GM18511 (cell line): Measurements from ENCODE around the gene GABRB3.

Experiments
- ATAC-seq: cut with Tn5 transposase; IDR thresholded peaks from one replicate; pipeline ENCODE4 v1.9.1; 2021; ENCODE audit warnings: mild to moderate bottlenecking, moderate library complexity; ENCODE audit not compliant: unreplicated experiment

Gene GABRB3

GRCh38 chr15:26772154-26773066 lies at the start of gene GABRB3:
GABRB3 (minus strand) TSS chr15:26773066.
- no peak for ATAC-seq

- ATAC-seq = no peak
Observed at GRCh38 chr15:26807517-26808427, 34.9 kb upstream of the GABRB3 start.

DNA sequence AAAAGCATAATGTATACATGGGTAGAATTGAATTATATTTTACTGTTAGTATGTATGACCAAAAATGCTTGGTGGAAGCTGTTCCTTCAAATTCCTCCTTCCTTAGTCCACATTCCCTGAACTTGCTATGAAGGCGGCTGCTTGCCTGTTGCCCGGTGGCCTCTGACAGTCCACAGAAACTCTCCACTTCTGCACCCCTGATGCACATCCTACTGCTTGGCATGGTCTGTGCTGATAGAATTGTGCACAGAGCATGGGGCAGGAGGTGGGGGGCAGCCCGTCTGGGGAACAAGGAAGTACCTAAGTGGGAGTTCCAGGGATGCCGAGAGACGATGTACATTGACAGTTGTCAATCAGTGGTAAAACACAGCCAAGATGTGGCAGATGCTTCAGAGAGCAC lies 33.7 kb upstream of the GABRB3 start:
- ATAC-seq = no peak

GRCh38 chr15:26806151-26806550 lies 33.3 kb upstream of the GABRB3 start:
- ATAC-seq = no peak

DNA sequence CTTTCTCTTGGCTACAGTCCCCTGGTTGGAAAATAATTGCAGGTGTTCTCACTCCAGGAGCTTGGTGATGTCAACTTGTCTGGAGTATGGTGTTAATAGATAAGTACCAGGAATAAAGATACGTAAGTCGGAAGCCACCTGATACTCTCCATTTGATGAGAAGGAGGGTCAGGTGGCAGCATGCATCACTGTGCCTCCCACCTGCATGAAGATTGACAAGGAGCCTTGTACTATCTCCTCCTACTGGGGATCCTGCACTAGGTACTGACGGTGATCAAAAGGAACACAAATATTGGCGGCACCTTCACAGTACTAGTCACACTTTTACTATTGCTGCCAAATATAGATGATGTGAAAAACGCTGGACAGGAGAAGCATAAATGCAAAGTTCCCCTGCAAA lies 32.6 kb upstream of the GABRB3 start:
- ATAC-seq = no peak

DNA sequence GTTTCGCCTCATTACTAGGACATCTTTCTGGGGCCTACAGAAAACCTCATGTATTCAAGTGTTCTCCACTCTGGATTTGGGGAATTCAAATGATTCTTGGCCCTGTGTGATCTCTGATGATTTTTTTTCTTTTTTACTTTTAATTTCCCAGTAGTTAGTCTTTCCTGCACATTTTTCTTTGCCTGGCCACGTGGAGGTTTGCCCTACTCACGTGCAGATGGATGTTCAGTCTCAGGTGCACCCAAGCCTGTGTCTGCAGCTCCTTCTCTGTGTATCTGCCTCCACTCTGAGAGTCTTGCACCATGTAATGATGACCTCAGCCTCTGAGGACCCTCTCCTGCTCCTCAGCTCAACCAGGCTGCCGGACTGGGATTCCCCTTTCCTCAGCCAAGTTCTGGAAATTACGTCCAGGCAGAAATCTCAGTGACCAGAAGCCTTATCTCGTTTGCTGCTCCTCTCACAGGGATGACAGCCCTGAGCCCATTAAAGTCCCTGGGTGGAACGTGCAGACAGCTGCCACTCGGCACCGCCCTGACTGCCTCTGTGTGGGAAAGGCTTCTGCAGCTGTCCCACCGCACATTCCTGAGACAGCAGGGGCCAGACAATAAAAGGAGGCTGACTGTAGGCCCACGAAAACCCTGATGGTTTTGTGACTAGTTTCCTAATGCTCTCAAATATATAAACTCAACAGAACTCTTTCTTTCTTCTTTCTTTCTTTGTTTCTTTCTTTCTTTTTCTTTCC lies 31.4 kb upstream of the GABRB3 start:
- ATAC-seq = no peak

DNA sequence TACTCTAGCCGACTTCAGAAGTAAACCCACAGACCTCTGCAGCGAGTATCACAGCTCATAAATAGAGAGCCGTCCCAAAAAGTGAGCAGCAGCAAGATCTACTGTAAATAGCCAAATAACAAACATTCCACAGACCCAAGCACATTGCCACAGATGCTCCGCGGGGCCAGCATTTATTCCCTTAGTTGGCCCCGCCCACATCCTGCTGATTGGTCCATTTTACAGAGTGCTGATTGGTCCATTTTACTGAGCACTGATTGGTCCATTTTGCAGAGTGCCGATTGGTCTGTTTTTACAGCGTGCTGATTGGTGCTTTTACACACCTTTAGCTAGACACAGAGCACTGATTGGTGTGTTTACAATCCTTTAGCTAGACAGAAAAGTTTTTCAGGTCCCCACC lies 17.3 kb upstream of the GABRB3 start:
- ATAC-seq = no peak

GRCh38 chr15:26781816-26782215 lies 8.9 kb upstream of the GABRB3 start:
- no peak for ATAC-seq

DNA sequence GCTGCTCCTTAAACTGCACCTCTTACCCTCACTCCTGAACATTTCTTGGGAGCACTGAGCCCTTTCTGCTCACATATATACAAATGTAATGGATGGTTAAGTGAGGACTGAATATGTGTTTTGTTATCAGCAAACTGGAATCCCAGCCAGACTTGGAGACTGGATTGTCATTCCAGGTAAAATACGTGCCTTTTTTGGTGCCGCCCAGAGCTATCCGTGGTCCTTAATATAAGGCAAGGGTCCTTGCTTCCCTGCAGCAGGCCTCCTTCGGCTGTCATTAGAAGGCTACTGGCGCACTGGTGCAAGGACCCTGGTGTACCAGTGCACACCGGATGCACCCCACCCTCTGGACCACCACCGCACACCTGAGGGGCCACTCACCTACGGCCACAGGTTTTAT lies 1.1 kb upstream of the GABRB3 start:
- ATAC-seq = no peak

DNA sequence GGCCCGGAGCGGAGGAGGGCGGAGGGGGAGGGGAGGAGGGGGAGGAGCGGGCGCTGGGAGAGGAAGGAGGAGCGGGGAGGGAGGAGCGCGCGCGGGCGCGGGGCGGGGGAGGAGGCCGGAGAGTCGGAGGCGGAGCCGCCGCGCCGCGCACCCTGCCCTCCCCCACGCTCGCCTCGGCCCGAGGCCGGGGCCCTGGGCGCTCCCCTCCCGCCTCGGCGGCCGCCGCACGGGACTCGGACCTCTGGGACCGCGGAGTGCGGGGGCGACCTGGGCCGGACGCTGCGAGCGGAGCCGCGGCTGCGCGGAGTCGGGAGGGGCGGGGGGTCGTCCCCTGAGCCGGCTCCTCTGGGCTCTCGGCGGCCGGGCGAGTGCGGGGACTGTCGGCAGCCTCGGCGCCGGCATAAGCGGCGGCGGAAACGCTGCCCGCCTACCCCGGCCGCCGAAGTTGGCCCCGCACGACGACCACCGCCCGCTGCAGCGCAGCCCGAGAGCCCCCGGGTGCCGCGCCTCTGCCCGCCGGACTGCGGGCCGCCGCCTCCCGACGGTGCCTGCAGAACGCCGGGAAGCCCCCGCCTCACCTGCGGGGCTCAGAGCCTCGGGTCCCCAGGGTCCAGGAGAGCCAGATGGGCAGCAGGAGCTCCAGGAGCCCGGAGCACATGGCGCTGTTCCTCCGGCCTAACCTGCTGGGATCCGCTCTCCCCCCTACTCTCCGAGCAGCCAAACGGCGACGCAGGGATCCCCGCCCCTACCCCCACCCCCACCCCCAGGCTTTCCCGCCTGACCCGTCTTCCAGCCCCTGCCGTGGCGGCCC lies 406 bp upstream of the GABRB3 start:
- ATAC-seq = no peak

GRCh38 chr15:26771578-26772153 lies 1.2 kb downstream of the GABRB3 start:
- no peak for ATAC-seq

GRCh38 chr15:26771168-26771567 lies 1.7 kb downstream of the GABRB3 start:
- ATAC-seq = no peak

DNA sequence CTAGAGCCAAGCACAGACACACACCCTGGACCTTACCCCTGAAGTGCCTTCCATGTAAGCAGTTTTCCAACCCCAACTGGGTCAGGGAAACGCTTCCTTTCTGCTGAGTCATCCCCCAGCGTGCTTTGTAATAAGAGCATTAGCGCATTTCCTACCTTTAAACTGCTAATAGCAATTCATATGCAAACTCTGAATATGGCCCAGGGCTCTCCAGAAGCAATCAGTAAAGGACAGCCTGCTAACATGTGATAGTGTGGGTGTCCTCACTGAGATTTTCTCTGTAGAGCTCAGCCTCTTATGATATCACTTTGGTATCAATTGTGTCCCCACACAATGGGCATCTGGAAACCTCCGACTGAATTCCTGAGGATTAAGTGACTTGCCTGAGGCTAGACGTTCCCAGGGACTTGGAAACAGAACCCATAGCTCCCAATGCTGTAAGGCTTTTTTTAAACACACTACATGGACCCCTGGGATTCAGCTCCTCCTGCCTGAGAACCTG lies 5.6 kb downstream of the GABRB3 start:
- no peak for ATAC-seq

DNA sequence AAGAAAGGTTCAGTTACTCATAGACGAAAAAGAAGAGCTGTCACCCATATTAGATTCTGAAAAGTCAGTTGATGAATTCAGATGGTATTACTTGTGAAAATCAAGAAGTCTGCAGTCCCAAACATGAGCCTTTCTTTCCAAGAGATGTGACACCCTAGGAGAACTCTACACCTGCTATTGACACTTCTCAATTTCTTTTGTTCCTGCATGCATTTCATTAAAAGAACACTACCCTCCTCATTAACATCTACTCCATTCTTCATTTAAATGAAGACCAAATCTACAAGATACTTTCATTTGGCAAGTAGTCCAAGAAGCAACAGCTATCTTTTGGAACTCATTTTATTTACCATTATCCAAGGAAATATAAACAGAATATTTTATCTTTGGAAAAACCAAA lies 6.6 kb downstream of the GABRB3 start:
- ATAC-seq = no peak

DNA sequence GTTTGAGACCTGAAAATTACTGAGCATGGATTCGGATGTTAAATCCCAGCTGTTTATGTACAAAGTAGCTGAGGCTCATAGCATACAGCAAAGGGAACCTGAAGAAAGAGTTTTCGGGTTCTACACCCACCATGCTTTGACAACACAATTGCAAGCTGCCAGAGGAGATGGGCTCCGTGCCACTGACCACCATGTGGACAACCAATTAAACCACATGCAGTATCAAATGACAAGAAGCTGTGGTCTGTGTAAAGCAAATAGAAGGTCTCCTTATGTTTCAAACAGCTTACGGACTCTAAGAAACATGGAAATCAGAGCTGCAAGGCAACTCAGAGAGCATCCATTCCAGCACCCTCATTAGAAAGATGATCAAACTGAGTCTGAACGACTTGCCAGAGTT lies 12.9 kb downstream of the GABRB3 start:
- no peak for ATAC-seq

DNA sequence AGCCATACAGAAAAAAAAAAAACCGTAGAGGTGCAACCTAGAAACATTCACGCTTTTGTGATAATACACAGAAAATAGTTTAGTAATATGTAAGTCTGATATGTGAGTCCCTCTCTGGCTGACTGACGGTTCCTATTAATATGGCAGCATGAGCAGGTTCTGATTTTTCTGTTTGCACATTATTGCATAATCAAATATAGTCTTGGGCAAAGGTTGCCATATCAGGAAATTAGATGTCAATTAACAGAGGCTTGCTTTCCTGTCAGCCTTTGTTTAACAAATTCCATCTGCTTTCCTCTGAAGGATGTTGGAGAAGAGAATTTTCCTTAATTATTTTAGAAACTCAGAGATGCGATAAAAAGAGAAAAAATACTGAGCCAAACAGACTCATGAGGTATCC lies 14.8 kb downstream of the GABRB3 start:
- ATAC-seq = no peak

- ATAC-seq = no peak
Observed at GRCh38 chr15:26757141-26757540, 15.7 kb downstream of the GABRB3 start.

GRCh38 chr15:26744894-26745293 lies 28.0 kb downstream of the GABRB3 start:
- ATAC-seq = no peak

- ATAC-seq = no peak
Observed at GRCh38 chr15:26739791-26740190, 33.1 kb downstream of the GABRB3 start.

- ATAC-seq = no peak
Observed at GRCh38 chr15:26738996-26739395, 33.9 kb downstream of the GABRB3 start.
